CD4-positive, alpha-beta T cell (primary cell): Measurements from ENCODE around the gene IL3. TPM values are rescaled to one million over a fixed set of nuclear protein-coding genes. Genes with fewer than 3 reads are reported as not detected.

Experiments
- ATAC-seq: fragments of 200-7000 bp; cut with Tn5 transposase; one replicate; pipeline ENCODE4 v1.10.0; 2022; ENCODE audit warnings: mild to moderate bottlenecking; ENCODE audit not compliant: poor library complexity
- CTCF ChIA-PET: fragments of 350-600 bp; sonication (Branson Sonifier 250); formaldehyde crosslinking; loops from one replicate; lab custom pipeline; 2021; ENCODE audit warnings: antibody characterized with exemption, inconsistent platforms; lab: Charles Lee
- POLR2A ChIA-PET: fragments of 350-600 bp; sonication (Branson Sonifier 250); formaldehyde crosslinking; loops from one replicate; lab custom pipeline; 2021; ENCODE audit warnings: antibody characterized with exemption, inconsistent platforms; lab: Charles Lee
- DNase-seq, 14 experiments: peaks; one replicate each; pipeline ENCODE4 v3.0.0-alpha.2; 2013 to 2020; ENCODE audit warnings: mixed read lengths in 2 of 14
- H3K27ac ChIP-seq, 2 donors: one replicate each; pipeline versions ENCODE4 v1.5.1 to v1.7.0; 2013; ENCODE audit warnings: low read length in 2 of 2, low read depth in 1 of 2, mild to moderate bottlenecking in 1 of 2
- H3K27me3 ChIP-seq, 2 experiments: 1 replicate in 1 of 2; 2 replicates in 1 of 2; pipeline versions ENCODE4 v1.6.1 to v1.7.0; 2013; ENCODE audit warnings: low read length in 2 of 2, control low read depth in 1 of 2, mild to moderate bottlenecking in 1 of 2, moderate library complexity in 1 of 2; ENCODE audit not compliant: insufficient read depth in 2 of 2, control insufficient read depth in 1 of 2
- H3K36me3 ChIP-seq: one replicate; pipeline ENCODE4 v1.6.1; 2013; ENCODE audit warnings: low read length, control low read depth; ENCODE audit not compliant: insufficient read depth
- H3K4me1 ChIP-seq: one replicate; pipeline ENCODE4 v1.6.1; 2013; ENCODE audit warnings: low read length, control low read depth; ENCODE audit not compliant: insufficient read depth
- H3K4me3 ChIP-seq: one replicate; pipeline ENCODE4 v1.5.1; 2013; ENCODE audit warnings: mild to moderate bottlenecking, low read length, moderate library complexity
- H3K9me3 ChIP-seq, 2 experiments: 1 replicate in 1 of 2; 2 replicates in 1 of 2; pipeline versions ENCODE4 v1.6.1 to v1.7.0; 2013; ENCODE audit warnings: low read length in 2 of 2, mild to moderate bottlenecking in 2 of 2, control low read depth in 1 of 2, moderate library complexity in 1 of 2; ENCODE audit not compliant: control insufficient read depth in 1 of 2, insufficient read depth in 1 of 2
- H3K27ac Mint-ChIP-seq: one replicate; pipeline ENCODE4 v1.8.0; 2020; ENCODE audit warnings: mixed read lengths
- H3K27me3 Mint-ChIP-seq: one replicate; pipeline ENCODE4 v1.8.0; 2021; ENCODE audit warnings: mixed read lengths
- H3K36me3 Mint-ChIP-seq: one replicate; pipeline ENCODE4 v1.8.0; 2021; ENCODE audit warnings: low read depth, mixed read lengths
- H3K4me1 Mint-ChIP-seq: one replicate; pipeline ENCODE4 v1.8.0; 2021; ENCODE audit warnings: low read depth, mixed read lengths
- H3K4me3 Mint-ChIP-seq: one replicate; pipeline ENCODE4 v1.8.0; 2020; ENCODE audit warnings: mild to moderate bottlenecking, mixed read lengths
- H3K9me3 Mint-ChIP-seq: one replicate; pipeline ENCODE4 v1.8.0; 2020; ENCODE audit warnings: mixed read lengths
- CTCF ChIP-seq: fragments of 200-600 bp; IDR thresholded peaks from one replicate; pipeline ENCODE4 v1.8.0; 2022; ENCODE audit warnings: antibody characterized with exemption, mild to moderate bottlenecking
- intact Hi-C, 2 experiments: fragments of 100-400 bp; cut with DNase I in 1 of 2; cut with micrococcal nuclease in 1 of 2; formaldehyde crosslinking; loops; one replicate each; pipeline versions ENCODE4 v1.15.1 to v1.9.0; 2023 to 2025; cut with DNase I, micrococcal nuclease
- total RNA-seq, 174 experiments: library from RNA in 2 of 174; stranded (reverse) in 2 of 174; gene quantifications; one replicate each; pipeline ENCODE4 v1.2.3 and lab custom pipeline; 2021 to 2026

The IL3 gene
- total RNA-seq, 2 experiments from 2014 or later: not detected

DNA sequence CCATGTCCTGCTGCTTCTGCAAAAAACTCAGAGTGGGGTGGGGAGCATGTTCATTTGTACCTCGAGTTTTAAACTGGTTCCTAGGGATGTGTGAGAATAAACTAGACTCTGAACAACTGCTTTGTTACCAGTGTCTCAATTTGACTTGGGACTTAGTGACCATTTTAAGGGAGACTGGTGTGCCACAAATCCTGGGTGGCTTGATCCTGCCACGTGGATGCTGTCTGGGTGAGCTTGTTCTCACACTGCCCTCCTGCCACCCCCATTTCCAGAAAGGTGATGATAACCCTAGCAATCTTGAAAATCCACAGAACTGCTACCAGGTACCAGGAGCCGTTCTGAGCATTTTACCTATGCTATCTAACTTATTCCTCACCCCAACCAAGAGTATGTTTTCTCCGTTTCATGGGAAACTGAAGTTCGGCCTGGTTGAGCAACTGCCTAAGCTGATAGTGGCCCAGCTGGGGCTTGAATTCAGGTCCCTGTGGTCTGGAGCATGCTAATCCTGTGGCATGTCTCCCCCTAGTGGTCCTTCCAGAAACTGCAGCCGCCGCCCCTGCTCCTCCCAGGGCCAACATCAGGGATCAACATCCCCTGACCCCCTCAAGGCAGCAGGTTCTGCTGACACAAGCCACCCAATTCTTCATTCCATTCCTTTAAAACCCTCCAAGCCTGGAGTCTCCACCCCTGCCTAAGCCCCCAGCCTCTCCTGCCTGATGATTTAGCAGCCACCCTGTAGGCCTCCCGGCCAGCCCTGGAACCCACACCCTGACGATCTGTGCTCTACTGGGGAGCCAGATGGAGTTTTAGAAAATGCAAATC is 2.8 kb downstream of the IL3 start:
- Histone ChIP-seq H3K27ac (no peak overlapping the region), H3K4me1 (peaks cover 44% of the 10 kb centered on the region), H3K9me3 (no peaks in the 10 kb centered on the region), H3K27me3 (no peaks in the 10 kb centered on the region), H3K36me3 (no peaks in the 10 kb centered on the region), H3K4me3 (no peak overlapping the region)
- ChIA-PET POLR2A (interaction anchor here (0.6 to 1.1 kb wide), 2 partner anchors 40 to 474 kb away, joined by 3 to 5 read pairs; no protein-coding TSS in a partner anchor), CTCF (interaction anchor here (0.6 to 1.8 kb wide), 10 partner anchors 11 to 542 kb away, joined by 3 to 18 read pairs (median 4); partner anchors contain the start of gene CSF2)
- no peak overlapping the region for H3K4me3 Mint-ChIP-seq
- H3K27ac Mint-ChIP-seq: no peak overlapping the region
- peak; percentile 97 for TF ChIP-seq CTCF
- H3K27me3 Mint-ChIP-seq: no peaks in the 10 kb centered on the region
- no peaks in the 10 kb centered on the region for H3K36me3 Mint-ChIP-seq
- ATAC-seq: peak; percentile 60
- peaks cover 20% of the 10 kb centered on the region for H3K4me1 Mint-ChIP-seq
- intact Hi-C loops: loop anchor here (1.0 to 10.0 kb wide), 4 partner anchors 252 to 474 kb away; no protein-coding TSS in a partner anchor
- H3K9me3 Mint-ChIP-seq: no peaks in the 10 kb centered on the region
- DNase-seq: peak; percentile 63 to 86 (median 76)

- H3K27ac Mint-ChIP-seq: no peak overlapping the region
- H3K4me1 Mint-ChIP-seq: peaks cover 17% of the 10 kb centered on the region
- no peaks in the 10 kb centered on the region for H3K36me3 Mint-ChIP-seq
- ATAC-seq (no peak), DNase-seq (no peak)
- no peaks in the 10 kb centered on the region for H3K9me3 ChIP-seq
- H3K27me3 ChIP-seq: no peaks in the 10 kb centered on the region
- H3K4me1 ChIP-seq: peaks cover 36% of the 10 kb centered on the region
- no peaks in the 10 kb centered on the region for H3K27me3 Mint-ChIP-seq
- POLR2A ChIA-PET: interaction anchor here (0.6 to 1.3 kb wide), 2 partner anchors 39 to 70 kb away, joined by 3 to 4 read pairs; no protein-coding TSS in a partner anchor
- CTCF ChIA-PET: interaction anchor here (1.2 to 1.8 kb wide), 3 partner anchors 33 to 476 kb away, joined by 5 to 18 read pairs (median 6); no protein-coding TSS in a partner anchor
- no peak overlapping the region for H3K4me3 ChIP-seq
- H3K36me3 ChIP-seq: no peaks in the 10 kb centered on the region
- intact Hi-C loops: loop anchor here (1.0 to 10.0 kb wide), 5 partner anchors 39 to 441 kb away; no protein-coding TSS in a partner anchor
- TF ChIP-seq CTCF: no peak
- H3K9me3 Mint-ChIP-seq: no peaks in the 10 kb centered on the region
- no peak overlapping the region for H3K4me3 Mint-ChIP-seq
- H3K27ac ChIP-seq: no peak overlapping the region
These were observed 3.7 kb downstream of the IL3 start for GRCh38 chr5:132064140-132064539.

DNA sequence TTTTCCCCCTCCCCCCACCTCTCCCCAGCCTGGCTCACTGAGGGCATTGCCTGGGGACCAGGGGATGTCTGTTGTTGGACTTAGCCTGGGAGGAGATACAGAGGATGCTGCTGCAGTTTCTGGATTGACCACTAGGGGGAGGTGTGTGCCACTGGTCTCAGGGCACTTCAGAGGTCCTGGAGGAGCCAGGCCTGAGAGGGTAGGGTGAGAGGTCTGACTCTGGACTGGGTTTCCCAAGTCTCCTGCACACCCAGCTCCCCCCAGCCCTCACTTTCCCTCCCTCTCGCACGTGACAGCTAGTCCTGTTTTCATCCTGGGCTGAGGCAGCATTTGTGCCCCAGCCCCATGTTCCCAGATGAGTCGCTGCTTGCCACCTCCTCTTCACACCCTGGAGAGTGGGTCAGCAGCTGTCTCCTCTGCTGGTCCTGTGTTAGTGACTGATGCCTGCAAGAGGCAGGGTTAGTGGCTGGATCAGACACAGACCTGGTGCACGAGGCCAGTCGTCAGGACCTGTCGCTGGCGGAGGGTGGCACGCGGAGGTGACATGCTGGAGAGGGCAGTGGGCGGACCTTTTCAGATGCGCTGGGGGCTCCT is 4.4 kb downstream of the IL3 start:
- intact Hi-C loops: loop anchor here (1.0 to 10.0 kb wide), 5 partner anchors 38 to 440 kb away; no protein-coding TSS in a partner anchor
- TF ChIP-seq CTCF: peak; percentile 82
- ChIA-PET CTCF (interaction anchor here (0.6 to 1.3 kb wide), 2 partner anchors 35 to 165 kb away, joined by 3 to 4 read pairs; no protein-coding TSS in a partner anchor), POLR2A (interaction anchor here (1.3 kb wide), 1 partner anchor 69 kb away, joined by 4 read pairs; no protein-coding TSS in a partner anchor)
- Mint-ChIP-seq H3K4me1 (peaks cover 15% of the 10 kb centered on the region), H3K27me3 (no peaks in the 10 kb centered on the region), H3K27ac (no peak overlapping the region), H3K36me3 (no peaks in the 10 kb centered on the region), H3K9me3 (no peaks in the 10 kb centered on the region), H3K4me3 (no peak overlapping the region)
- Histone ChIP-seq H3K4me3 (no peak overlapping the region), H3K36me3 (no peaks in the 10 kb centered on the region), H3K4me1 (peaks cover 29% of the 10 kb centered on the region), H3K27me3 (no peaks in the 10 kb centered on the region), H3K9me3 (no peaks in the 10 kb centered on the region), H3K27ac (no peak overlapping the region)
- ATAC-seq (peak; percentile 75), DNase-seq (peak; percentile 57 to 86 (median 72))
